Pons (tissue), 1 donor: Measurements from ENCODE around the gene ABCC1.
"Not testable (repeated sequence)": the region's sequence is repeated elsewhere in the genome, so short reads cannot be mapped to it uniquely, and the experiment has no call there.

Experiments
- DNase-seq: peaks from one replicate; pipeline ENCODE4 v3.0.0-alpha.2; 2016; ENCODE audit warnings: low spot score

ABCC1 gene

GRCh38 chr16:16189842-16190241 lies 240.4 kb downstream of the ABCC1 start:
- no peak for DNase-seq

- DNase-seq, result no peak
These were observed 241.1 kb downstream of the ABCC1 start for GRCh38 chr16:16190546-16190945.

- DNase-seq, result not testable (repeated sequence)
These were observed 241.6 kb downstream of the ABCC1 start for GRCh38 chr16:16190966-16191365.

DNA sequence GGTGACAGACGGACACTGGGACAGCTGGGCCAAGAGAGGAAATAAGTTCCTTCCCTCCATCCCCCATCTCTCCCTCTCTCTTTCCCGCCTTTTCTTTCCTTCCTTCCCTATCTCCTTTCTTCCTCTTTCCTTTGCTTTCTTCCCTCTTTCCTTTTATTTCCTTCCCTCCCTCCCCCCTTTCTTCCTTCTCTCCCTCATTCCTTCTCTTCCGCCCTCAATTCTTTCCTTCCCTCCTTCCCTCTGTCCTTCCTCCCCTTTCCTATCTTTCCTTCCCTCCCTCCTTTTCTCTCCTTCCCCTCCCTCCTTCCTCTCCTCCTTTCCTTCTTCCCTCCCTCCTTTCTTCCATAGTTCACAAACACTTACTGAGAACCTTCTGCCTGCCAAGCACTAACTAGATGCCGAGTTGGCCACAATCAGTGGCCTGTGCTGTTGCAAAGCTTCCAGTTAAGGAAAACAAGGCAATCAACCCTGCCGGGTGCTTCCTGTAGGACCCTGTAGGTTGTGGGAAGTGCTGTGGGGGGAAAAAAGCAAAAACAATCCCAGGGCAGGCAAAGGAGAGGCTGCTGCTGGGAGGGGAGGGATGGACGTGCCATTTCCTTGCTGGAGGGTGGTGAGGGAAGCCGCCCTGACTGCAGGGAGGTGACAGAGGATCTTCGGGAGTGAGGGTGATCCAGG lies 242.2 kb downstream of the ABCC1 start:
- no peak for DNase-seq
